Sigmoid colon (tissue), 7 donors: Measurements from ENCODE around the gene TBC1D22A. TPM values are rescaled to one million over a fixed set of nuclear protein-coding genes. Genes with fewer than 3 reads are reported as not detected.
A peak's percentile ranks its signal among the peaks of the same experiment; 100 is the strongest.

Source experiments
- DNase-seq: peaks from one replicate; pipeline ENCODE4 v3.0.0-alpha.2; 2019
- H3K27ac ChIP-seq, 4 donors: fragments of 200-600 bp; sonication (generic); one replicate each; pipeline ENCODE4 v1.5.1; 2016 to 2019; ENCODE audit warnings: mild to moderate bottlenecking in 1 of 4
- H3K27me3 ChIP-seq, 3 donors: fragments of 200-600 bp; sonication (generic); one replicate each; pipeline ENCODE4 v1.5.1; 2019; ENCODE audit warnings: mild to moderate bottlenecking in 1 of 3
- H3K36me3 ChIP-seq, 4 donors: fragments of 200-600 bp; sonication (generic); one replicate each; pipeline ENCODE4 v1.5.1; 2016 to 2019
- H3K4me1 ChIP-seq, 4 donors: fragments of 200-600 bp; sonication (generic); one replicate each; pipeline ENCODE4 v1.5.1; 2017 to 2019
- H3K4me3 ChIP-seq, 4 donors: fragments of 200-600 bp; sonication (generic); one replicate each; pipeline ENCODE4 v1.5.1; 2017 to 2019; ENCODE audit warnings: mild to moderate bottlenecking in 2 of 4, moderate library complexity in 1 of 4
- H3K9me3 ChIP-seq, 4 donors: fragments of 200-600 bp in 3 of 4; sonication (generic) in 3 of 4; one replicate each; pipeline versions ENCODE4 v1.5.1 to v1.6.1; 2013 to 2019
- CTCF ChIP-seq, 4 experiments: fragments of 450-650 bp in 3 of 4; fragments of 200-600 bp in 1 of 4; IDR thresholded peaks; one replicate each; pipeline ENCODE4 v1.5.1; 2016 to 2019; ENCODE audit warnings: antibody characterized with exemption in 4 of 4, mild to moderate bottlenecking in 3 of 4, moderate library complexity in 2 of 4
- EP300 ChIP-seq, 4 donors: sonication (generic); formaldehyde crosslinking; IDR thresholded peaks; one replicate each; pipeline ENCODE4 v1.6.1; 2017; ENCODE audit warnings: antibody characterized with exemption in 4 of 4
- POLR2A ChIP-seq, 2 donors: fragments of 450-650 bp; IDR thresholded peaks; one replicate each; pipeline ENCODE4 v1.6.1; 2016; ENCODE audit warnings: antibody characterized with exemption in 2 of 2, mild to moderate bottlenecking in 2 of 2, moderate library complexity in 2 of 2
- POLR2AphosphoS5 ChIP-seq, 4 donors: sonication (generic); formaldehyde crosslinking; IDR thresholded peaks; one replicate each; pipeline ENCODE4 v1.6.1; 2017; ENCODE audit warnings: antibody characterized with exemption in 4 of 4
- WGBS, 2 donors: extraction: QIAGEN DNeasy Blood & Tissue Kit; methylation state at CpG; one replicate each; pipeline ENCODE4 v1.1.7; 2013; 5-methylcytosine and 5-hydroxymethylcytosine counted together
- intact Hi-C: fragments of 100-400 bp; cut with DNase I; formaldehyde crosslinking; loops from one replicate; pipeline ENCODE4 v1.15.1; 2023
- polyA plus RNA-seq, 3 donors: library from polyadenylated mRNA; stranded (reverse); fragments of 200-250 nt; gene quantifications; one replicate each; pipeline ENCODE4 v1.2.3, GENCODE V29; 2013
- total RNA-seq, 4 donors: library from RNA; depleted of rRNA; stranded (reverse); fragments of >200 nt; gene quantifications; one replicate each; pipeline ENCODE4 v1.1.0, GENCODE V29; 2016
- donor health status: healthy with polysubstance abuse.
- donor health status: Bipolar disorder and iron deficiency.
- donor health status: healthy.

The TBC1D22A gene
- total and polyA plus RNA-seq, 7 donors: 13.6 to 34.6 (median 14.3) TPM

- Histone ChIP-seq H3K27ac (no peak overlapping the region), H3K9me3 (no peaks in the 10 kb centered on the region), H3K4me3 (no peak overlapping the region), H3K27me3 (no peaks in the 10 kb centered on the region), H3K36me3 (no peaks in the 10 kb centered on the region), H3K4me1 (peaks cover 0 to 8% (median 0%) of the 10 kb centered on the region in 4 donors)
- DNase-seq: peak; percentile 48
- WGBS, 2 donors: 96% methylated on average over 32 of the region's 32 CpGs
- intact Hi-C loops: no loop called here
- no peak for TF ChIP-seq EP300 (IDR thresholded peaks at IDR 0.05)
- no peak for TF ChIP-seq CTCF (IDR thresholded peaks at IDR 0.05)
- no peak for TF ChIP-seq POLR2AphosphoS5 (IDR thresholded peaks at IDR 0.05)
- TF ChIP-seq POLR2A (IDR thresholded peaks at IDR 0.05): no peak
Observed at GRCh38 chr22:47018010-47018910, 255.8 kb downstream of the TBC1D22A start.

DNA sequence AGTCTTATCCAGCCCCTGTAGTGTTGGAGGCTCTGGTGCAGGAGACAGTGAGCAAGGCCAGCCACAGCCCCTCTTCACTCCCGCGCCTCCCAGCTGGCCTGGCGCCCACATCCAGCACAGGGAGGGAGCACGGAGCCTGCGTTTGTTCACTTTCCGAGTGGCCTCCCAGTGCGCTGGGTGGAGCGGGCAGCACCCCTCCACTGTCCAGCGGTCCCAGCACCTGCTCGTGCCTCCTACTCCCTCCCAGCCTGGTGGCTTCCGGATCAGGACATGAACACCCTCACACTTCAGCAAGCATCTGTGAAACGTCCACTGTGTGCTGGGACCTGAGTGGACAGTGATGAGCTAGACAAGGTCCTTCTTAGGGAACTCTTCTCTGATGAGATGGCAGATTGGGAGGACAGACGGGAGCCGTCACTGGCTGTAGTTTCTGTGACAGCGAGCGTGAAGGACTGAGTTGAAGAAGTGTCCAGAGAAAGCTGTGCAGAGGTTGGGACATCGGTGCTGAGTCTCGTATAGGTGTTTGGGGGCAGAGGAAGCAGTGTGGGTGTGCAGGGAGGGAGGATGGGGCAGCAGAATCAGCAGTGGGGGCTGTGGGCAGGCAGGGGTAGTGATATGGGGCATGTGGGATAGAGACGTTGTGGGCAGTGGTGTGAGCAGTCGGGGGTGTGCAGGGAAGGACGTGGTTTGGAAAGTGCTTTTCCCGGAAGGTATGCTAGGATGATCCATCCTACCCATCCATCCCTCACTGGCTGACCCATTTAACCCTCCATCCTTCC is 256.8 kb downstream of the TBC1D22A start:
- H3K27me3 ChIP-seq: no peaks in the 10 kb centered on the region
- peak; percentile 63 for DNase-seq
- no peaks in the 10 kb centered on the region for H3K36me3 ChIP-seq
- peaks cover 0 to 8% (median 0%) of the 10 kb centered on the region in 4 donors for H3K4me1 ChIP-seq
- WGBS, 2 donors: 92 to 93% methylated on average over 21 to 22 of the region's 22 CpGs
- TF ChIP-seq POLR2A (IDR thresholded peaks at IDR 0.05) (no peak), EP300 (IDR thresholded peaks at IDR 0.05) (no peak), CTCF (IDR thresholded peaks at IDR 0.05) (no peak), POLR2AphosphoS5 (IDR thresholded peaks at IDR 0.05) (no peak)
- no peak overlapping the region for H3K27ac ChIP-seq
- H3K9me3 ChIP-seq: no peaks in the 10 kb centered on the region
- intact Hi-C loops: no loop called here
- no peak overlapping the region for H3K4me3 ChIP-seq

DNA sequence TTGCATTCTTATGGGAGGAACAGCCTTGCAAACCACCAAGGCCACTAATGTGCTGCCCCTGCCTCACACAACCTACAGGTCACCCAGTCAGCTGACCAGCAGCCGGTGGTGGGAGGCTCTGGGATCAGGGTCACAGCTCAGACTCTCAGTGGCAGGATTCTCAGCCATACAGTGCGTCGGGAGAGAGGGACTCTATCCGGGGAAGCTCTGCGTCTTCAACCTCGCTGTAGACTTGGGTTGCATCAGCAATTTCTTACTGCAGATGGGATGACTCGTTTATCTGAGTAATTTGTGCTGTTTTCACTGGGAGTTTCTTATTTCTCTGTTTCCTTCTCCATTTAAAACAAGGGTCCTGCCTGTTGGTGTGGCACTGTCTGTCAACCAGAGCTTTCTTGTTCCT is 257.7 kb downstream of the TBC1D22A start:
- H3K4me3 ChIP-seq: no peak overlapping the region
- H3K4me1 ChIP-seq: peaks cover 0 to 8% (median 0%) of the 10 kb centered on the region in 4 donors
- no peaks in the 10 kb centered on the region for H3K27me3 ChIP-seq
- H3K36me3 ChIP-seq: no peaks in the 10 kb centered on the region
- no peaks in the 10 kb centered on the region for H3K9me3 ChIP-seq
- 97% methylated on average over 7 of the region's 7 CpGs for WGBS, 2 donors
- no peak overlapping the region for H3K27ac ChIP-seq
- peak; percentile 51 for DNase-seq
- TF ChIP-seq CTCF (IDR thresholded peaks at IDR 0.05) (no peak), POLR2A (IDR thresholded peaks at IDR 0.05) (no peak), POLR2AphosphoS5 (IDR thresholded peaks at IDR 0.05) (no peak), EP300 (IDR thresholded peaks at IDR 0.05) (no peak)
- intact Hi-C loops: no loop called here

DNA sequence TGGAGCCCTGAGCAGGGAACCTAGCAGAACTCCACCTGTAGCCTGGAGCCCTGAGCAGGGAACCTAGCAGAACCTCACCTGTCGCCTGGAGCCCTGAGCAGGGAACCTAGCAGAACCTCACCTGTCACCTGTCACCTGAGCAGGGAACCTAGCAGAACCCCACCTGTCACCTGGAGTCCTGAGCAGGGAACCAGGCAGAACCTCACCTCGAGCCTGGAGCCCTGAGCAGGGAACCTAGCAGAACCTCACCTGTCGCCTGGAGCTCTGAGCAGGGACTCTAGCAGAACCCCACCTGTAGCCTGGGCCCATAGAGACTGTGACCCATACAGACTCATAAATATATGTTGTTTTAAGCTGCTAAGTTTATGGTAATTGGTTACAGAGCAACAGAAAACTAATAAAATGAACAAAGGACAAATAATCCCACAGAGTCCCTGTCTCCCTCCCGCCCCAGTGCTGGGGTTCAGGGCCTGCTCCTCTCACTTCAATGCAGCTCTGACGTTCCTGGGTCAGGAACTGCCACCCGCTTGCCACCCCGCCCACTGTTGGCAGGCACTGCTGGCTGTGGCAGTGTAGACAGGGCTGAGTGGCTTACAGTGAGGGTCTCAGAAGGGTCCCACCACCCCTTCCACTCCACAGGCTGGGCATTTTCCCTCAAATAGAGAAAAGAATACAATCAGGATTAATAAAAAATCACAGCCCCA is 259.1 kb downstream of the TBC1D22A start:
- H3K9me3 ChIP-seq: no peaks in the 10 kb centered on the region
- H3K36me3 ChIP-seq: no peaks in the 10 kb centered on the region
- peak overlapping the region in 2 of 4 donors; percentile 7 to 23 for H3K27ac ChIP-seq
- H3K4me3 ChIP-seq: no peak overlapping the region
- intact Hi-C loops: no loop called here
- DNase-seq: peak; percentile 55
- no peaks in the 10 kb centered on the region for H3K27me3 ChIP-seq
- peaks cover 0 to 8% (median 0%) of the 10 kb centered on the region in 4 donors for H3K4me1 ChIP-seq
- no peak for TF ChIP-seq POLR2A (IDR thresholded peaks at IDR 0.05)
- TF ChIP-seq POLR2AphosphoS5 (IDR thresholded peaks at IDR 0.05): no peak
- no peak for TF ChIP-seq CTCF (IDR thresholded peaks at IDR 0.05)
- TF ChIP-seq EP300 (IDR thresholded peaks at IDR 0.05): no peak
- WGBS, 2 donors: 89 to 92% methylated on average over 7 of the region's 7 CpGs
